Mesendoderm (in vitro differentiated cells): ENCODE results near the gene CRYL1.

Experiments
- DNase-seq: peaks from one replicate; pipeline ENCODE4 v3.0.0; 2013
- H2AK5ac ChIP-seq: 2 replicates; pipeline ENCODE4 v1.6.1; 2013; ENCODE audit warnings: low read length, inconsistent platforms
- H2BK120ac ChIP-seq: 2 replicates; pipeline ENCODE4 v1.6.1; 2013; ENCODE audit warnings: low read depth, mild to moderate bottlenecking, low read length, moderate library complexity, mixed read lengths
- H2BK15ac ChIP-seq: replicated peaks from 2 replicates; pipeline ENCODE4 v1.6.1; 2013; ENCODE audit warnings: low read depth, mild to moderate bottlenecking, moderate library complexity
- H2BK5ac ChIP-seq: 2 replicates; pipeline ENCODE4 v1.6.1; 2013; ENCODE audit warnings: low read length, inconsistent platforms
- H3K18ac ChIP-seq: 2 replicates; pipeline ENCODE4 v1.6.1; 2013; ENCODE audit warnings: mild to moderate bottlenecking, low read length, mixed read lengths
- H3K23ac ChIP-seq: one replicate; pipeline ENCODE4 v1.6.1; 2013; ENCODE audit warnings: low read length
- H3K27ac ChIP-seq: 2 replicates; pipeline ENCODE4 v1.5.1; 2013; ENCODE audit warnings: low read depth, mild to moderate bottlenecking, inconsistent platforms, low read length, moderate library complexity
- H3K27me3 ChIP-seq: 2 replicates; pipeline ENCODE4 v1.6.1; 2013; ENCODE audit warnings: low read length, control low read depth, mild to moderate bottlenecking, inconsistent platforms; ENCODE audit not compliant: insufficient read depth, poor library complexity
- H3K36me3 ChIP-seq: 2 replicates; pipeline ENCODE4 v1.6.1; 2013; ENCODE audit warnings: low read length, inconsistent platforms; ENCODE audit not compliant: control insufficient read depth, insufficient read depth
- H3K4ac ChIP-seq: one replicate; pipeline ENCODE4 v1.6.1; 2013; ENCODE audit warnings: low read depth, mild to moderate bottlenecking, low read length, moderate library complexity
- H3K4me1 ChIP-seq: 2 replicates; pipeline ENCODE4 v1.6.1; 2013; ENCODE audit warnings: low read depth, low read length, inconsistent platforms; ENCODE audit not compliant: control insufficient read depth
- H3K4me2 ChIP-seq: 2 replicates; pipeline ENCODE4 v1.6.1; 2013; ENCODE audit warnings: low read length
- H3K4me3 ChIP-seq: 2 replicates; pipeline ENCODE4 v1.5.1; 2013; ENCODE audit warnings: mild to moderate bottlenecking, low read length
- H3K56ac ChIP-seq: one replicate; pipeline ENCODE4 v1.6.1; 2013; ENCODE audit warnings: low read length
- H3K79me1 ChIP-seq: 2 replicates; pipeline ENCODE4 v1.6.1; 2013; ENCODE audit warnings: low read length, inconsistent platforms
- H3K79me2 ChIP-seq: 2 replicates; pipeline ENCODE4 v1.6.1; 2013; ENCODE audit warnings: mild to moderate bottlenecking, low read length; ENCODE audit not compliant: control insufficient read depth, insufficient read depth
- H3K9ac ChIP-seq: 2 replicates; pipeline ENCODE4 v1.6.1; 2013; ENCODE audit warnings: low read length, inconsistent platforms
- H4K5ac ChIP-seq: one replicate; pipeline ENCODE4 v1.6.1; 2013; ENCODE audit warnings: low read length
- H4K8ac ChIP-seq: one replicate; pipeline ENCODE4 v1.6.1; 2013; ENCODE audit warnings: low read depth, mild to moderate bottlenecking, control low read depth, low read length, moderate library complexity
- WGBS: extraction: QIAGEN DNeasy Blood & Tissue Kit; methylation state at CpG from one replicate; pipeline ENCODE4 v1.1.7; 2013; ENCODE audit warnings: low lambda C conversion rate, missing lambda C conversion rate; ENCODE audit not compliant: insufficient coverage; ENCODE audit errors: extremely low coverage; 5-methylcytosine and 5-hydroxymethylcytosine counted together

CRYL1 gene

DNA sequence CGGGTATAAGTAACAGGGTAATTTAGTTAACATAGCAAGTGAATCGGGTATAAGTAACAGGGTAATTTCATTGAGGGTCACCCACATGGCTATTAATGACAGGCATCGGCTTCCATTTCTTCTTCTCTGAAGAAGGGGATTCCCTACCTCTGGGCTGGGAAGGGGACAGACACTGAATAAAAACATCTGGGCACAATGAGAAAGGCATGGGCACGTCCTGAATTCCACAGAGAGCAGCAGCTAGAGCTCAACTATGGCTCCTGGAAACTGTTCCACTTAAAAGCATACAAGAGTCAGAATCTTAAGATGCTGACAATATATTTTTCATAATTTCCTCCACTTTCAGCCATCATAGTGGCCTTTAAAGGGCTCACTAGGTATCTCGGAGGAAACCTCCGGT lies 51.8 kb downstream of the CRYL1 start:
- Histone ChIP-seq H3K79me1 (no peaks in the 10 kb centered on the region), H2BK120ac (no peak overlapping the region), H3K79me2 (no peaks in the 10 kb centered on the region), H4K8ac (no peak overlapping the region), H3K4me1 (peaks cover 3% of the 10 kb centered on the region), H3K4ac (no peak overlapping the region), H2BK15ac (no peak overlapping the region), H3K36me3 (no peaks in the 10 kb centered on the region), H3K9ac (no peak overlapping the region), H3K27ac (no peak overlapping the region), H3K4me2 (no peak overlapping the region), H3K27me3 (no peaks in the 10 kb centered on the region), H2AK5ac (no peak overlapping the region), H2BK5ac (no peak overlapping the region), H3K18ac (no peak overlapping the region), H3K56ac (no peak overlapping the region), H3K23ac (no peak overlapping the region), H4K5ac (no peak overlapping the region), H3K4me3 (no peak overlapping the region)
- no CpG with 5 or more reads among the region's 6 CpGs for WGBS
- DNase-seq, result no peak

DNA sequence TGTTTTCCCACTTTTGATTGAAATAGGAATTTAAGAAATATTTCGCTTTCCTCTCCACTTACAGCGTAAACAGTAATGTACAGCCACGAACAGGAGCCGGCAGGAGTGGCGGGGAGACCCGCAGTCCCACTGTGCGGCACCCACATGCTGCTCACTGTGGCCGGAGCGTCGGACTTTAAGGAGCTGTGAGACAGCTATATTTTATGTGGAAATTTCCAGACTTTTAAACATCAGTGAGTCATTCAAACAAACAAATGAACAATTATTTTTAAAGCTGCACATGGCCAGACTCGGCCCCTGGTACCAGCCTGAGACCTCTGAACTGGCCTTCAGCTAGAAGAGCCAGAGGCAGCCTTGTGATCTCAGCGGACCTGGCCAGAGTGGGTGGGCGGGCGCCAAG lies 52.5 kb downstream of the CRYL1 start:
- no peak overlapping the region for H2BK120ac ChIP-seq
- no peaks in the 10 kb centered on the region for H3K27me3 ChIP-seq
- no peak overlapping the region for H4K5ac ChIP-seq
- no peak overlapping the region for H2AK5ac ChIP-seq
- H3K18ac ChIP-seq, result no peak overlapping the region
- H3K79me1 ChIP-seq, result no peaks in the 10 kb centered on the region
- DNase-seq, result no peak
- no peak overlapping the region for H3K4me3 ChIP-seq
- H3K79me2 ChIP-seq, result no peaks in the 10 kb centered on the region
- no peak overlapping the region for H3K4ac ChIP-seq
- H3K56ac ChIP-seq, result no peak overlapping the region
- no peak overlapping the region for H2BK5ac ChIP-seq
- H4K8ac ChIP-seq, result no peak overlapping the region
- H3K27ac ChIP-seq, result no peak overlapping the region
- no peak overlapping the region for H3K4me2 ChIP-seq
- no peak overlapping the region for H3K23ac ChIP-seq
- WGBS, result no CpG with 5 or more reads among the region's 14 CpGs
- H3K9ac ChIP-seq, result no peak overlapping the region
- no peak overlapping the region for H2BK15ac ChIP-seq
- H3K4me1 ChIP-seq, result peaks cover 3% of the 10 kb centered on the region
- no peaks in the 10 kb centered on the region for H3K36me3 ChIP-seq

DNA sequence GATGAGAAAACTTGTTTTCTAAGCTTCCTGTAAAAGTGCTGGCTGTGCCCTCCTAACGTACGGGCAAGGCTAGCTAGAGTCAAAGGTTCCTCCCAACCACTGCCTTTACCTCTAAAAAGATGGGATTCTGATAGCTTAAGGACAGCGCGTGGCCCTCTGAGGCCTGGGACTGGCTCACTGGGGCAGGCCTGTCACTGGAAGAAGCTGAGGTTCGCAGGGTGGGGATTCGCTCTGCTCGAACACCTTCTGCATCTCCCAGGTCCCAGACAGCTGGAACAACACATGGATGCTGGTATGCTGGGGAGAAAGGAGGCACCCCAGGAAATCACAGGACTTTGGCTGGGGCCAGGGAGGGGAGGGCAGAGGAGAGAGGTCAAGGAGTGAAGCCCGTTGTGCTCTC lies 53.1 kb downstream of the CRYL1 start:
- H3K18ac ChIP-seq, result no peak overlapping the region
- no CpG with 5 or more reads among the region's 8 CpGs for WGBS

DNA sequence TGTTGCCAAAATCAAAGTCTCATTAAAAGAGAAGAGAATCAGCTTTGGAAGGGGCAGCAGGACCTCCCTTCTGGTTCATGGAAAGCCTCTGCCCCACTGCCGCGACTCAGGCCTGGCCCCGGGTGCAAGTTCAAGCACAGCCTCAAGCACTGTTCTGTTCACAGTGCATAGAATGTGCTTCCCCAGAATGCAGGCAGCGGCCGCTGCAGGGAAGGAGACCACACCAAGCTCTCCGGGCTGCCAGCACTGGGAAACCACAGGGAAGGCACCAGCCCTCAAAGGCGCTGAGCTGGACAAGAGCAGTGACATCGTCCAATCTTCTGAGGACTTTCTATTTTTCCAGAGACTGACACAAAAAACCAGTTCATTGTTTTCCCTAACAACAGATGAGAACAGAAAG lies 55.5 kb downstream of the CRYL1 start:
- WGBS, result no CpG with 5 or more reads among the region's 8 CpGs
- no peak overlapping the region for H3K56ac ChIP-seq
- DNase-seq, result no peak

More for the DNA sequence above, 53.1 kb downstream of the CRYL1 start:
- H3K79me2 ChIP-seq, result no peaks in the 10 kb centered on the region
- no peak overlapping the region for H3K27ac ChIP-seq
- no peak overlapping the region for H2BK15ac ChIP-seq
- H2AK5ac ChIP-seq, result no peak overlapping the region
- H3K23ac ChIP-seq, result no peak overlapping the region
- H3K9ac ChIP-seq, result no peak overlapping the region
- H2BK120ac ChIP-seq, result no peak overlapping the region
- no peaks in the 10 kb centered on the region for H3K27me3 ChIP-seq
- H3K4me1 ChIP-seq, result peaks cover 3% of the 10 kb centered on the region
- H2BK5ac ChIP-seq, result no peak overlapping the region
- no peak overlapping the region for H3K56ac ChIP-seq
- no peak overlapping the region for H4K8ac ChIP-seq
- H3K36me3 ChIP-seq, result no peaks in the 10 kb centered on the region
- H4K5ac ChIP-seq, result no peak overlapping the region
- DNase-seq, result no peak
- H3K4me3 ChIP-seq, result no peak overlapping the region
- no peak overlapping the region for H3K4ac ChIP-seq
- H3K4me2 ChIP-seq, result no peak overlapping the region
- no peaks in the 10 kb centered on the region for H3K79me1 ChIP-seq

DNA sequence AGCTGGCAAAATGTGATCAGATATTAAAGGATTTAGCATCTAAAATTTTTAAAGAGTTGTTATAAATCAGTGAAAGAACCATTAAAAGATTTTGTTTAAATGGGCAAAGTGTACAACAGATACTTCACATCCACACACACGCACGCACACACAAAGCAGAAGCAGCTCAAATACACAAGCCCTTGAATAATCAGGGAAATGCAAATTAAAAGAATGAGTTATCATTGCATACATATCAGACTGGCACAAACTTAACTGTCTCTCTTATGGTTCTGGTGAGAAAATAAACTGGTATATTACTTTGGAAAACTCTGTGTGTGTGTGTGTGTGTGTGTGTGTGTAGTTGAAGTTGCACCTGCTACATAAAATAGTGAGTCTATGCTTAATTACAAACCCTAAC lies 59.3 kb downstream of the CRYL1 start:
- H3K9ac ChIP-seq, result no peak overlapping the region
- no peaks in the 10 kb centered on the region for H3K27me3 ChIP-seq
- H3K23ac ChIP-seq, result no peak overlapping the region
- H3K4me2 ChIP-seq, result no peak overlapping the region
- no peak overlapping the region for H3K18ac ChIP-seq
- H3K56ac ChIP-seq, result no peak overlapping the region
- no peak overlapping the region for H3K4me3 ChIP-seq
- H2BK5ac ChIP-seq, result no peak overlapping the region
- no peak overlapping the region for H2AK5ac ChIP-seq
- H2BK15ac ChIP-seq, result no peak overlapping the region
- no peaks in the 10 kb centered on the region for H3K79me1 ChIP-seq
- no peaks in the 10 kb centered on the region for H3K79me2 ChIP-seq
- H3K27ac ChIP-seq, result no peak overlapping the region
- no CpG with 5 or more reads among the region's 2 CpGs for WGBS
- H3K36me3 ChIP-seq, result no peaks in the 10 kb centered on the region
- H4K8ac ChIP-seq, result no peak overlapping the region
- no peak overlapping the region for H4K5ac ChIP-seq
- no peak for DNase-seq
- no peak overlapping the region for H3K4ac ChIP-seq
- no peak overlapping the region for H2BK120ac ChIP-seq
- peaks cover 7% of the 10 kb centered on the region for H3K4me1 ChIP-seq

More for the DNA sequence above, 55.5 kb downstream of the CRYL1 start:
- H3K4ac ChIP-seq, result no peak overlapping the region
- no peaks in the 10 kb centered on the region for H3K4me1 ChIP-seq
- no peak overlapping the region for H3K23ac ChIP-seq
- H3K27me3 ChIP-seq, result no peaks in the 10 kb centered on the region
- H2BK120ac ChIP-seq, result no peak overlapping the region
- H2AK5ac ChIP-seq, result no peak overlapping the region
- no peaks in the 10 kb centered on the region for H3K79me1 ChIP-seq
- no peak overlapping the region for H2BK15ac ChIP-seq
- H3K9ac ChIP-seq, result no peak overlapping the region
- no peak overlapping the region for H3K27ac ChIP-seq
- H3K79me2 ChIP-seq, result no peaks in the 10 kb centered on the region
- no peak overlapping the region for H4K5ac ChIP-seq
- no peak overlapping the region for H3K18ac ChIP-seq
- no peak overlapping the region for H3K4me3 ChIP-seq
- H4K8ac ChIP-seq, result no peak overlapping the region
- H2BK5ac ChIP-seq, result no peak overlapping the region
- H3K4me2 ChIP-seq, result no peak overlapping the region
- no peaks in the 10 kb centered on the region for H3K36me3 ChIP-seq

DNA sequence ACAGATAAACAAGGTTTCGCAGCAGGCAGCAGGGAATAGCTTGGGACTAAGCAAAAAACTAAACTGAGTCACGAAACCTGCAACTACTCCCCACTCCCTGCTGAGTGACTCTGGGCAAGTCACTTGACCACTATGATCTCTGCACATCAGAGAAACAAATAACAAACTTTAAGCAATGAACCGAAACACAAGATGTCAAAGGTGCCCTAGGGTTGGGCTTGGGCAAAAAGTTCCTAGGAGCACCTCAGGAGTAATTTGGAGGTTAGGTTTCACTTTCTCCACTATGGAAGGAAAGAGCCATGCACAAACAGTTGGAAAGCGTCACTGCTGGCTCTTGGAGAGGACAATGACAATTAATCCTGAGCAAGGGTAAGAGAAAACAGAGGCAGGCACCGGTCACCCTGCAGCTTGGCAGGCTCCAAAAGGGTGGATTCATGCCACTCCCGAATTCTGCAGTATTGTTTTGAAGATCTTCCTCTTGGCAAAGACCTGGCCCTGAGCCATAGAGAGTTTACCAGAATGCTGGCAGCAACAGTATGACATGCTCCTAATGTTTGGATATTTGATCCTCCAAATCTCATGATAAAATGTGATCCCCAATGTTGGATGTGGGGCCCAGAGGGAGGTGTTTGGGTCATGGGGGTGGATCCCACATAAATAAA lies 60.3 kb downstream of the CRYL1 start:
- no peaks in the 10 kb centered on the region for H3K79me2 ChIP-seq
- no peaks in the 10 kb centered on the region for H3K27me3 ChIP-seq
- H2BK120ac ChIP-seq, result no peak overlapping the region
- H4K5ac ChIP-seq, result no peak overlapping the region
- no peak overlapping the region for H2BK15ac ChIP-seq
- H3K4me2 ChIP-seq, result no peak overlapping the region
- H3K4me3 ChIP-seq, result no peak overlapping the region
- H3K4ac ChIP-seq, result no peak overlapping the region
- no peak overlapping the region for H2BK5ac ChIP-seq
- WGBS, result no CpG with 5 or more reads among the region's 6 CpGs
- no peak for DNase-seq
- H3K23ac ChIP-seq, result no peak overlapping the region
- H3K9ac ChIP-seq, result no peak overlapping the region
- peaks cover 7% of the 10 kb centered on the region for H3K4me1 ChIP-seq
- H3K79me1 ChIP-seq, result no peaks in the 10 kb centered on the region
- H3K27ac ChIP-seq, result no peak overlapping the region
- H3K56ac ChIP-seq, result no peak overlapping the region
- no peak overlapping the region for H3K18ac ChIP-seq
- no peaks in the 10 kb centered on the region for H3K36me3 ChIP-seq
- H2AK5ac ChIP-seq, result no peak overlapping the region
- H4K8ac ChIP-seq, result no peak overlapping the region
